ENCODE data around the gene KLF16.

DNA sequence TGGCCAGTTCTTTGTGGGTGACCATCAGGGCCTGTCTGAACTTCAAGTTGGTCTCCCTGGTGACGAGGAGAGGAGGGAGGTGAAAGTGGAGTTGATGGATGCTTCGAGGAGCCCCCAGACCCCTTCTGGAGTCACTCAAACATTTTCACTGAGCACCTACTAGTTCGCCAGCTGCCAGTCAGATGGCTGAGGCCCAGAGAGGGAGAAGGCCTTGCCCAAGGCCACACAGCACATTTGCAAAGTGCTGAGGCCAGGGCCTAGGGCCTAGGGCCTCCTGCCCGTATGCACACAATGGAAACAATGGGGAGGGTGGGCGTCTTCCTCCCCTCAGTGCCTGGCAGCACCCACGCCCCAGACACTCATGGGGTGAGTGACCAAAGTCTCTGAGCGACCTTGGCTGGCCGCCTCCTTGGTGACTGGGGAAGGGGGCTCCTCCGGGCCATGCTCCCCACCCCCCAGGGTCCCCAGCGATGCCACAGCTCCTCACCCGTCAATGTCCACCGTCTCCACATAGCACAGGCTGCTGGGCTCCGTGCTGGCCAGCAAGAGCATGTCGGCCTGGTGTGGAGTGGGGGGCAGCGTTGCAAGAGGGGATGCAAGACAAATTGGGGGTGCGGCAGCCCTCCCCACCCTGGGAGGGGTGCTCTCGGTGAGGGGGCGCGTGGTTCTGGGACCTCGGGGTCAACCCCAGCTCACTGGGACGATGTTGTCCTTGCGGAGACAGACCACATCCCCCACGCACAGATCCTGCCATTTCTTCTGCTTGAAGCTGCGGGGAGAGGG, 57.8 kb downstream of the KLF16 start:
- TF ChIP-seq, protein P1, sequence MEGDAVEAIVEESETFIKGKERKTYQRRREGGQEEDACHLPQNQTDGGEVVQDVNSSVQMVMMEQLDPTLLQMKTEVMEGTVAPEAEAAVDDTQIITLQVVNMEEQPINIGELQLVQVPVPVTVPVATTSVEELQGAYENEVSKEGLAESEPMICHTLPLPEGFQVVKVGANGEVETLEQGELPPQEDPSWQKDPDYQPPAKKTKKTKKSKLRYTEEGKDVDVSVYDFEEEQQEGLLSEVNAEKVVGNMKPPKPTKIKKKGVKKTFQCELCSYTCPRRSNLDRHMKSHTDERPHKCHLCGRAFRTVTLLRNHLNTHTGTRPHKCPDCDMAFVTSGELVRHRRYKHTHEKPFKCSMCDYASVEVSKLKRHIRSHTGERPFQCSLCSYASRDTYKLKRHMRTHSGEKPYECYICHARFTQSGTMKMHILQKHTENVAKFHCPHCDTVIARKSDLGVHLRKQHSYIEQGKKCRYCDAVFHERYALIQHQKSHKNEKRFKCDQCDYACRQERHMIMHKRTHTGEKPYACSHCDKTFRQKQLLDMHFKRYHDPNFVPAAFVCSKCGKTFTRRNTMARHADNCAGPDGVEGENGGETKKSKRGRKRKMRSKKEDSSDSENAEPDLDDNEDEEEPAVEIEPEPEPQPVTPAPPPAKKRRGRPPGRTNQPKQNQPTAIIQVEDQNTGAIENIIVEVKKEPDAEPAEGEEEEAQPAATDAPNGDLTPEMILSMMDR (IDR thresholded peaks at IDR 0.05): no peak
- no peak for TF ChIP-seq POLR2A (IDR thresholded peaks at IDR 0.05)
